Femur (tissue), 1 donor: ENCODE results near the gene LSM3.
A peak's percentile ranks its signal among the peaks of the same experiment; 100 is the strongest.
"Not testable (repeated sequence)": the region's sequence is repeated elsewhere in the genome, so short reads cannot be mapped to it uniquely, and the experiment has no call there.

Experiments used
- DNase-seq: peaks from one replicate; pipeline ENCODE4 v3.0.0-alpha.2; 2017

Gene LSM3

DNA sequence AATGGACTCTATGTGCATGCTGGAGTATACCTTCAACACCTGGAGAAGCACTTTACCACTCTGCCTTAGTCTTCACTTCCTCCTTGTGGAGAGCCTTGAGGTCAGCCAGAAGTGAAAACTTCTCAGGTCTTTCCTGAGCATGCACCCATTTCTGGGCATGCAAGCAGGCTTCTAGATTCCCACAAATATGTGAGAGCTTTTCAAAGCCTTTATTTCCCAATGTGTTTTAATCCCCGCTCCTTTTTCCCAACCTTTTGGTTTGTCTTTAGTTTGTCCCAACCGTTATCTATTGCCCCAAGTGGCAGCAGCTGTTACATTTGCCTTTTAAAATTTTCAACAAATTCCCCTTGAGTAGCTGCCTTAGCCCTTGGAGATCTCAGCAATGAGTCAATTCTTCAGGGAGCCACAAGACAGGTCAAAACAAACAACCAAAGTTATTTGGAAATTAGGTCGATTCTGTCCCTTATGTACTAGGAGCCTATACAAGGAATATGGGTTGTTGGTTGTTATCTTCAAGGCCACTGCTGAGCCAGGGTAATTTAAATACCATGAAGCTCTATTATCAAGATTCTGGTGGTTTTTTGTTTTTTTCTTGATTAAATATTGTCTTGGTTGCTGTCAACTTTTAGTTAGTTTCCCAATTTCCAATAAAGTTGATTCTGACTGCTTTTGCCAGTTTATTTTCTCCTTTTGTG is 44.4 kb downstream of the LSM3 start:
- DNase-seq, result no peak

DNA sequence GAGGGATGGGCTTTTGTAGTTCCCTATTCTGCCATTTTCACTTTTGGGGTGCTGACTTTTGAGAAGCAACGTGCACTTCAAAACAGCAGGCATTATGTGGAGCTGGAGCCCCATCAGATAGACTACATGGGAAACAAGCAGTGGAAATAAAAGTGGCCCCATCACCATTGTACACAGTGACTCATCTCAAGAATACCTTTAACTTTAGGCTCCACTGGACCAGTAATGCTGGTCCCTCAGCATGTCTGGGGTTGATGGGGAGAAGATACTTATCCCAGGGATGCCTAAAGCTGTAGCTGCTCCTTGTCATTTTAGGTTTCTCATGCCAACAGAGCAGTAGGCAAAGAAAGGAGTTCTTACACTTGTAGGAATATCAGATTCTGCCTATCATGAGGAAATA is 45.0 kb downstream of the LSM3 start:
- no peak for DNase-seq

DNA sequence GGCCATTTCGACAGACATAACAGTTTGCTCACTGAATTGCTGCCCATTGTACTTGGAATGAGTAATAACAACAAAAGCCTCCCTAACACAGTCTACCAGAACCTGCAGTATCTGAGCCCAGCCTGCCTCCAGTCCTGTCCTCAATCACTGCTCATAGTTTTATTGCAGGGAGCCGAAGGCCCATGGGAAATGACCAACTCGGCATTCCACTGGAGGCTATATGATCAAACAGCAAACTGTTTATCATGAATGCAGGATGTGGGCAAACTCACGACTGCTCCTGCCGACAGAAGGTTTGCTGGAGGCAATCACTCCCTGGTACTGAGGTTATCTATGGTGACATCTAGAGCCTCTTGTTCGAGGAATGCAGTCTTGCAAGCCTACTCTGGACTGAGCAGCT is 46.3 kb downstream of the LSM3 start:
- DNase-seq, result no peak

DNA sequence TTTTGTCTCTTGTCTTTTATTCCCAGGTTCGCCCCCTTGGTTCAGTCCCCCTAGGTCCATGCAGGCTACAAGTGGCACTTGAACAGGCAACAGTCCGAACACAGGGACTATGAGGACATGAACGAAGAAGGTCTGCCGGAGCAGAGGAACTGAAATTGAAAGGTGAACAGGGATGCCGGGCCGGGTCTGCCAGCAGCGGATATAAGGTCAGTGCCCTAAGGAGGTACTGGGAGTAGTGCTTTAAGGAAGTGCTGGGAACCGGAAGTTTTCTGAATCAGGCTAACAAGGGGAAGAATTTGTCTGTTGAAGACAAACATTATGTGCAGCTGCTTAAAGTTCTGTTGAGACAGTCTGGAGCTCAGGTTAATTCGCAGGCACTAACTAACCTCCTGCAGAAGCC is 46.8 kb downstream of the LSM3 start:
- DNase-seq, result no peak

DNA sequence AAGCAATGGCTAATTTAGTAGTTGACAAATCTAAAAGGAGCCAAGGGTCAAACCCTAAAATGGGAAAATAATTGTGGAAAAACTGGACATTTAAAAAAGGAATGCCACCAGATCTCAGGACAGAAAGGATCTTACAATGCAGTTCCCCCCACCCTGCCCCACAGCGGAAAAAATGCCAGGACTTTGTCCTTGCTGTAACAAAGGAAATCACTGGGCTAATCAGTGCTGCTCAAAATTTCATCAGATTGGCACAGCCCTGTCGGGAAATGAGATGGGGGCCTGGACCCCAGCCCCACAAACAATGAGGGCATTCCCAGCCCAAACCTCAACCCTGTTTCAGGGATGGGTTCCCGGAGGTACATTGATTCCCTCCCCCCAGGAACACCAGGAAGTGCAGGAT is 47.7 kb downstream of the LSM3 start:
- not testable (repeated sequence) for DNase-seq

DNA sequence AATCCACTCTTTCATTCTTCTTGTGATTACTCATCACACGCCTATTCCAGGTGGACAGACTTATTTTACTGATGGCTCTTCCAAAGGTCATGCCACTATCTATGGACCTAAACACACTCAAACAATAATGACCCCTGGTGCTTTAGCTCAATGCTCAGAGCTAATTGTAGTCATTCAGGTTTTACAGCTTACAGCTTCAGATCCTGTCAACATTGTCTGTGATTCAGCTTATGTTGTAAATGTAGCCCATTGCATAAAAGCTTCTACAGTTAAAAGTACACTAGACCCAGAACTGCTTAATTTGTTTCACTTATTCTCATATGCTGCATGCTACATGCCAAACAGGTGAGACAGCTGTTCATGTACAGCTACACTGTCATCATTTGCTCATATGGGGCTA is 49.2 kb downstream of the LSM3 start:
- DNase-seq, result no peak

DNA sequence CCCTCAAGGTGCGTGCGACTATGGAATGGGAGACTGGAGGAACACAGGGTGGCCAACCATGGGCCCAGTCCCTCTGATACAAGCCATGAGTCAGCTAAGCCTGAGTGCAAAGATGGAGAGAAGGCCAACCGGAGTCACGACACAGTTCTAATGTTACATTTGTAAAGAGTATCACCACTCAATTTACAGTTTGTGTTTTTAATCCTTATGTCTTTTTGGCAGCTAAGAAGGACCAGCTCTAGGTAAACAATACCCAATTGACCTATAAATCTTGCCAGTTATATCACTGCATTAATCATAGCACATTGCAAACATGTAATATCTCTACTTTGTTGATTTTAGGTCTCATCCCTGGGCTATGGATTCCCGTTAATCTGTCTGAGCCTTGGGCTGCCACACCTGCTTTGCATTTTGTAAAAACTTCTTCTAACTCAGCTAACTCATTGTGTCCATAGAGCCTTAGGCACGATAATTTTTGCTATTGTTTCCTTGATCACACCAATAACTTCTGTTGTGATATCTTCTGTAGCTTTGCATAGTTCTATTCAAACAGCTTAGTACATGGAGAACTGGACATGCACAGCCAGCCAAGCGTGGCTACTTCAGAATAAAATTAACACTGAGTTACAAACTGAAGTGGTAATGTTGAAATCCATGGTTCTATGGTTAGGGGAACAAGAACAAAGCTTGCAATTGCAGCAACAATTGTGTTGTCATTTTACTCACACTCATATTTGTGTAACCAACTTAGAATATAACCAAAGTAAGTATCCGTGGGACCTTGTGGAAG is 50.3 kb downstream of the LSM3 start:
- no peak for DNase-seq

DNA sequence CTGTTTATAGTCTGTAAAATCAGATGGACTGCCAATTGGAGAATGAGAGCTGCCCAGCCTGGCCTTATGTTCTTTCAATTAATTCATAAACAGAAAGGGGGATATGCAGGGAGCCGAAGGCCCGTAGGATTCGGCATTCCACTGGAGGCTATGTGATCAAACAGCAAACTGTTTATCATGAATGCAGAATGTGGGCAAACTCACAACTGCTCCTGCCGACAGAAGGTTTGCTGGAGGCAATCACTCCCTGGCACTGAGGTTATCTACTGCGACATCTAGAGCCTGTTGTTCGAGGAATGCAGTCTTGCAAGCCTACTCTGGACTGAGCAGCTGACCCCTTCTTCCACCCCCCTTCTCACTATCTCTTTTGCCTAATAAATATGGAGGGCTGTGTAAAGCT is 51.1 kb downstream of the LSM3 start:
- not testable (repeated sequence) for DNase-seq

DNA sequence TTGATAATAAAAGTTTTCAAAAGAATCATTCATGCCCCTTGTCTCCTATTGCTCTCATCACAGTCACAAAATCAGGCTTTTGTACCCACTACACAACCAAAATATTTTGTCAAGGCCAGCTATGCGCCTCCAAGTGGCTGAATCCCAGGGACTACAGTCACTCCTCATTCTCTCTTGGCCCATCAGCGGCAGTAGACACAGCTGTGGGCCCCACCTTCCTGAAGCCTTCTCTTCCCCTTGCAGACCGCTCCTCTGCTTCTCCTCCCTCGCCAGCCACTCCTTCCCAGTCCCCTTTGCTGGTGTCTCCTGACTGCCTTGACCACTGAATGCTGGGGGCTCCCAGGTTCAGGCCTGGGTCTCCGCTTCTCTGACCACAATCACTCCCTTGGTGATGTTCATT is 52.1 kb downstream of the LSM3 start:
- no peak for DNase-seq

DNA sequence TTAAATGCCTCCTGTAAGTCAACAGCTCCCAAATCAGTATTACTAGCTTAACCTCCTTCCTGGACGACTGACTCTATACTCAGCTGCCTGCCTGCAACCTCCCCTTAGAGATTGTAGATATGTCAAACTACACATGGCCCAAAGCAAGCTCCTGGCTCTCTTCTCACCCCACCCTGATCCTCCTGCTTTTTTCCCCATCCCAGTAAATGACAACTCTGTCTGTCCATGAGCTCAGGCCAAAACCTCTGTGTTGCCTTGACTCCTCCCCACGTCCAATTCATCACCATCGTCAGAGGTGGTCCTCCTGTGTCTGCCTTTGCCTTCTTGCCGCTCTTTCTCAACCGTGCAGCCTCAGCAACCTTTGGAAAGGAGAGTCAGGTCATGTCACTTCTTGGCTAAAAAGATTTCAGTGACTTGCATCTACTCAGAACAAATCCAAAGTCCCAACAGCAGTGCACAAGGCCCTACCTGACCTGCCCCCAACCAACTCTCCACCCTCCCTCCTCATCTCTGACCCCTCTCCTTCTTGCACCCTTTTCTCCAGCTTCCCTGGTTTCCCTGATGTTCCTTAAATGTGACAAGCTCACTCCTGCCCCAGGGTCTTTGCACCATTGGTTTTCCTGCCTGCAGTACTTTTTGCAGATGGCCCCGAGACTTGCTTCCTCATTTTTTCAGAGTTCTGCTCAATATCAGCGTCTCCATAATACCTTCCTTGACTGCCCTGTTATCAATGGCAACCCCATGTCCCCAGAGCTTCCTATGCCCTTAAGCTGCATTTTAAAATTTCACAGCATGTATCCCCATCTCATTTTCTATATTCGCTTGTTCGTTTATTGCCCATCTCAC is 52.8 kb downstream of the LSM3 start:
- no peak for DNase-seq

DNA sequence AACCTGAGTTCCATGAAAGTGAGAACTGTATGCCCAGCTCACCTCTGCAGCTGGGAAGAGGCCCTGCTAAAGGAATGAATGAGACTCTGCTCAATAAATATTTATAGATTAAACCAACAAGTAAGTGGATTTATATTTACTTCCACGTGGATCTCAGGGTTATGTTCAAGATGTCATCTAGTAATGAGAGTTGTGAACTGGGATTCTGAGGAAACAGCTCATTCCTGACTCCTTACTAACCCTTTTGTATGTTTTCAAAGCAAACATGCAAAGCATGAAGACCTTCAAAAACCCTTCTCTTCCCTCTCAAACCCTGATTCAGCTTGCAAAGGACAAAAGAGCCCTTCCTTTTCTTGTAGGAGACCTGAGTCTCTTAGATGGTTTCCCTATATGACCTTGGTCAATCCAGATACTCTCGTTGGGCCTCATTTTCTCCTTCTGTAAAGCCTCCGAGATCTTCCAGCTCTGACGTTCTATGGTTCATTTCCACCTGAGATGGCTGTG is 53.4 kb downstream of the LSM3 start:
- DNase-seq, result no peak

DNA sequence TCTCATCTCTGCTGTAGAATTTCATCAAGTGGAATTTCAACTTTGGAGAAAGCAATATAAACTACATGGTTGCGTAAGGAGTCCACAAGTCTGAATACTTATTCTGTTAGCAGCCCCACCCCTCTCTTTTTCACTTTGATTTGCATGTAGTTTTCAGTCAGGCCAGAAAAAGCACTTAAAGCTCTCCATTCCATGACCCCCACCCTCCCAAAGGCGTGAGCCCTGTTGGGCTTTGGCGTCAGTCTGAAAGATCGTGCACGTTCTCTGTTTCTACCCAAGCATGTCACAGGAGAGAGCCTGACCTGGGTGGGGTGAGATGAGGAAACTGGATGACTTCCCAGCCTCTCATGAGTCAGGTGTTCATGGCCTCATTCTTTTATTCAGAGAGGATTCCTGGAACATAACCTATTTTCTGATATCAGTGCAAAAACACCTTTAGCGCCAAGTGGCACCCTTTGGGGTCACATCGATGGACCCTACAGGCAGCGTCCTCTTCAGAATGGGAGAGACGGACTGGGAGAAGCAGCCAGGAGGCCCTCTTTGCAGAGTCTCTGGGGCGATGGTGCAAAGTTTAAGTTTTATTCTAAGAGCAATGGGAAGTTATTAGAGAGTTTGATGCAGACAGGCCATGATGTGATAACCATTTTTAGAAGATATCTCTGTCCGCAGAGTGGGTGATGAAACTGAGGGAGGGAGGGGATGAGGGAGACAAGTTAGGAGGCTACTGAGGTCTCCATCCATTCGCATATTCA is 55.8 kb downstream of the LSM3 start:
- DNase-seq, result no peak

DNA sequence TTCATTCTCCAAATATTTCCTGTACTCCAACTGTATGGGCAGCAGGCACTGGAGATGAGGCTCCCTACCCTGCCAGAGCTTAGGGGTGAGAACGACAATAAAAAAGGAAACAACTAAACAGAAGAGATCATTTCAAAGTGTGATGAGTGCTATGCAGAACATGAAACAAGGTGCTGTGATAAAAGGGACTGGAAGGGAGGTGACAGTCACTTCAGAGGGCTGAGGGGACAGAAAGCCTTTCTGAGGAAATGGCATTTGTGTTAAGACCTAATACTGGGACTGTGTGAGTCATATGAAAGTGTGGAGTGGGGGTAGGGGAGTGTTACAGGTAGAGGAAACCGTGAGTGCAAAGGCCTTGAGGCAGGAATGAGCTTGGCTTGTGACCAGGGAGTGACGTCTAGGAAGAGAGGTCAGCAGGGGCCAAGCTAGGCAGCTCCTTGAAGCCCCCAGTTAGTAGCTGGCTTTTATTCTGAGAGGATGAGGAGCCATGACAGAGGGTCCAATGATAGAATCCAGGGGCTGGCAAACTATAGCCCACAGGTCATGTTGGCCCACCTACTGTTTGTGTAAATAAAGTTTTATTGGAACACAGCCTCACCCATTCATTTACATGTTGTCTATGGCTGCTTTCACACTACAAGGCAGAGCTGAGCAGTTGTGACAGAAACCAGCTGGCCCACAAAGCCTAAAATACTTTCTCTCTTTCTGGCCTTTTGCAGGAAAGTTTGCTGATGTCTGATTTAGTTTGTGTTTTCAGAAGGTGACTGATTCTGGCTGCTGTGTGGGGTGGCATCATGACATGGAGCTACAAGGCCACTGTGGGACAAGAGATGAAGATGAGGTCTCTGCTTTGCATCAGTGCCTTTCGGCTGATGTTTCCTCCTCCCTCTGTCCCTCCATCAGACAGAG is 56.6 kb downstream of the LSM3 start:
- DNase-seq, result no peak

DNA sequence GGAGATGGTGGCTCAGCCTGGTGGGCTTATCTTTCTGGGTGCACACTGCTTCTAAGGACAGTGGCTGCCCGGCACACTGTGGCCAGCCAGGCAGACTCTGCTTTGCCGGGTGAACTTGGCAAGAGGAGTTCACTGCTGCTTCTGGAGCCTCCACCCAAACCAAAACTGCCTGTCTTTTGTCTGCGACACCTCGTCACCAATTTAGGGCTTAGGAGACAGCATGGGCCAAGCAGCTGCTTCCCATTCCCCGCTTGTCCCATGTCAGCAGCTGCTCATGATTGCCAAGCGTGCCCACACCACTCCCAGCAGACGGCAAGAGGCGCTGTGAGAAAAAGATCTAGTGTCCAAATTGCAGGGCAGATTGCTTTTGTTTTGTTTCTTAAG is 57.3 kb downstream of the LSM3 start:
- DNase-seq, result peak; percentile 62

DNA sequence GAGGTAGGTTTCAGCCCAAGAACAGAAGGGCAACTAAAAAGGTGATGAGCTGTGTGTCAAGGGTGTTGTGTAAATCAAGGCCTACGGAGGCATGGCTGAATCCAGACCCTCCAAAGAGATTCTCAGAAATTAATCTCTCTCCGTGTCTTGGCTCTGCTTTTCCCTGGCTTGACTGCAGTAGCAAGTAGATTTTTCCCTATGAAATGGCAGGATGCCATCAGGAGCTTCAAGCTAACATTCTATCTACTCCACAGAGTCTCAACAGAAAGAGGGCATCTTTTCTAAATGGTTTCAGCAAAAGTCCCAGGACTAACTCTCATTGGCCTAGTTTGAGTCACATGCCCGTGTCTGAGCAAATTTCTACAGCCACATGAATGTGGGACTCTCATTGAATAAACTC is 58.3 kb downstream of the LSM3 start:
- no peak for DNase-seq

DNA sequence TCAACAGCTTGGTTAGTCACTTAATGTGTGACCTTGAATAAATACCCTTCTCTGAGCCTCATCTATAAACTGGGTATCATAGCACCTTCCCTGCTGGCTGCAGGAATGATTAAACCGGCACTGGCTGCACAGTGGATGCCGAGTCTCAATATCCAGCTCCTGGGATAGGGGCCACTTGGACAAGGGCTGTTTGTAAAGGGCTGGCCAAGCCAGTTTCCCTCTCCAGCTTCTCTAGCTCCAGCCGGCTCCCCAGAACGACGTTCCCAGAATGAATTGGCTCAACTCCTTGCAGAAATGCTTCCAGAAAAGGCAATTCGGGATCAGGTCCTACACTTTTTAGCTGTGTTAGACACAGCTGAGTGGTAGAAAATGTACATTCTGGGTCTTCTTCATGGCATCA is 58.8 kb downstream of the LSM3 start:
- DNase-seq, result peak; percentile 83

DNA sequence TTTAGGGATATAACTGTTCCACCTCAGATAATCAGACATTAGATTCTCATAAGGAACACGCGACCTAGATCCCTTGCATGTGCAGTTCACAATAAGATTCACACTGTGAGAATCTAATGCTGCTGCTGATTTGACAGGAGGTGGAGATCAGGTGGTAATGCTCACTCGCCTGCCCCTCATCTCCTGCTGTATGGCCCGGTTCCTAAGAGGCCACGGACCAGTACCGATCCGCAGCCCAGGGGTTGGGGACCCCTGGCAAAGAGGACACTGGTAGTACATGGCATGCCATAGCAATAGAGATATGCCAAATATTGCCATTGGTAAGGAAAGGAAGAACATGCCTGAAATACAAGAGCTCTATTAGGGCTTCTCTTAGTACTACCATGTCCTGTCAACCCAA is 59.7 kb downstream of the LSM3 start:
- DNase-seq, result no peak

DNA sequence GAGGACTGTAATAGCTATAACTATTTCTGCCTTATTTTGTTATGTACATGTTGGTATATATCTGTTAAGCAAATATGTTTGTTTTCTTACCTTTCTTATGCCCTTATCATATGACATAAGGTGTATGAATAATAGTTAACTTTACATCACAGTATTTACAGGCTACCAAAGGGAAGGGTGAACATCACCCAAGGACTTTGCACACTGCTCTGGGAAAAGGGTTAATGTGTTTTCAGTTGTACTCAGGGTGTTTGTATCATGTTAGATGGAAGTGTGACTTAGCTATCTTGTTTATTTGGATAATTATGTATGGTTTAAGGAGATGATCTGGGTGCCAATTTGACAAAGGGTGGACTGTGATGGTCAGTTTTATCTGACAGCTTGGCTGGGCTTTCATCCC is 60.3 kb downstream of the LSM3 start:
- DNase-seq, result no peak

DNA sequence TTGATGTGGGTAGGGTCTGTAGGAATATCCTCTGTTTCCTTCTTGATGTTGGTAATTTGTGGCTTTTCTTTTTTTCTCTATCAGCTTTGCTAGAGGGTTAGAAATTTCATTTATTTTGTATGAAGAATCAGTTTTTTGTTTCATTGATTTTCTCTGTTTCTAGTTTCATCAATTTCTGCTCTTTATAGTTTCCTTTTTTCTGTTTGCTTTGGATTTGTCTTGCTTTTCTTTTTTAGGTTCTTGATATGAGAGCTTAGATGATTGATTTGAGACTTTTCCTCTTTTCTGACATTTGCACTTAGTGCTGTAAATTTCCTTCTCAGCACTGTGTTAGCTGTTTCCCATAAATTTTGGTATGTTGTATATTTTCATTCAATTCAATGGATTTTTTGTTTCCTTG is 61.3 kb downstream of the LSM3 start:
- no peak for DNase-seq

DNA sequence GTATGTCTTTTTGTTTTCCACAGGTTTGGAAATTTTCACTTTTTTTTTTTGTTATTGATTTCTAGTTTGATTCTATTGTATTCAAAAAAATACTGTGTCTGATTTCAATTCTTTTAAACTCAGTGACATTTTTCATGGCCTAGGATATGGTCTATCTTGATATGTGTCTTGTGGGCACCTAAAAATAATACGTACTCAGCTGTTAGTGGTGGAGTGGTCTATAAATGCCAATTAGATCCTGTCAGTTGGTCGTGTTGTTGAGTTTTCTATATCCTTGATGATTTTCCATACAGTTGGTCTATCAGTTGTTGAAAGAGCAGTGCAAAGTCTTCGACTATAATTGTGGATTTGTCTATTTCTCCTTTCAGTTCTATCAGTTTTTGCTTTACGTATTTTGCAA is 61.7 kb downstream of the LSM3 start:
- no peak for DNase-seq

DNA sequence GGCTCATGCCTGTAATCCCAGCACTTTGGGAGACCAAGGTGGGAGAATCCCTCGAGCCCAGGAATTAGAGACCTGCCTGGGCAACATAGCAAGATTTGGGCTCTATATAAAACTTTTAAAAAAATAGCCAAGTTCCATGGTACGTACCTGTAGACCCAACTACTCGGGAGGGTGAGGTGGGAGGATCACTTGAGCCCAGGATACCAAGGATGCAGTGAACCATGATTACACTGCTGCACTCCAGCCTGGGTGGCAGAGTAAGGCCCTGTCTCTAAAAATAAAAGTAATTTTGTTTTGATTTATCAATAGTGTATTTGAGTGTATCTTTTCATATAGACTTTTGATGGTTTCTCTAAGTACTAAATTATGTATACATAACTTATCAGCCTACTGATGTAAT is 63.1 kb downstream of the LSM3 start:
- DNase-seq, result no peak
